ENCODE data around the gene KCNN1.
"Not testable (repeated sequence)": the region's sequence is repeated elsewhere in the genome, so short reads cannot be mapped to it uniquely, and the experiment has no call there.

Gene KCNN1

GRCh38 chr19:17966550-17967256 lies at the start of gene KCNN1:
Gene KCNN1 (plus strand): TSS chr19:17967107. CDS start chr19:17973889, 6,782 bp downstream.
- no peak for DNase-seq (ENCODE audit: low read depth, low spot score)

GRCh38 chr19:17918151-17918550 lies 48.8 kb upstream of the KCNN1 start:
- not testable (repeated sequence) for DNase-seq (ENCODE audit: low read depth, low spot score)

GRCh38 chr19:17919122-17919521 lies 47.8 kb upstream of the KCNN1 start:
- not testable (repeated sequence) for DNase-seq (ENCODE audit: low read depth, low spot score)

GRCh38 chr19:17920527-17920926 lies 46.4 kb upstream of the KCNN1 start:
- no peak for DNase-seq (ENCODE audit: low read depth, low spot score)

- DNase-seq (ENCODE audit: low read depth, low spot score) = no peak
Measured at GRCh38 chr19:17922138-17922537, 44.8 kb upstream of the KCNN1 start.

- DNase-seq (ENCODE audit: low read depth, low spot score) = no peak
Measured at GRCh38 chr19:17926044-17926443, 40.9 kb upstream of the KCNN1 start.

- no peak for DNase-seq (ENCODE audit: low read depth, low spot score)
Measured at GRCh38 chr19:17929056-17929455, 37.9 kb upstream of the KCNN1 start.

GRCh38 chr19:17931532-17932191 lies 35.2 kb upstream of the KCNN1 start:
- no peak for DNase-seq (ENCODE audit: low read depth, low spot score)

- DNase-seq (ENCODE audit: low read depth, low spot score) = no peak
Measured at GRCh38 chr19:17932485-17933338, 34.2 kb upstream of the KCNN1 start, which contains the start of gene CCDC124. Gene CCDC124 (plus strand): TSS chr19:17933015. CDS start chr19:17936421, 3,406 bp downstream.

GRCh38 chr19:17933414-17934129 lies 33.3 kb upstream of the KCNN1 start:
- no peak for DNase-seq (ENCODE audit: low read depth, low spot score)

GRCh38 chr19:17936379-17936778 lies 30.5 kb upstream of the KCNN1 start:
- no peak for DNase-seq (ENCODE audit: low read depth, low spot score)

- DNase-seq (ENCODE audit: low read depth, low spot score) = no peak
Measured at GRCh38 chr19:17937371-17937900, 29.5 kb upstream of the KCNN1 start.

GRCh38 chr19:17938092-17938845 lies 28.6 kb upstream of the KCNN1 start:
- no peak for DNase-seq (ENCODE audit: low read depth, low spot score)

GRCh38 chr19:17942181-17942580 lies 24.7 kb upstream of the KCNN1 start:
- no peak for DNase-seq (ENCODE audit: low read depth, low spot score)

GRCh38 chr19:17942582-17943273 lies 24.2 kb upstream of the KCNN1 start:
- DNase-seq (ENCODE audit: low read depth, low spot score) = no peak

GRCh38 chr19:17943274-17944221 lies 23.4 kb upstream of the KCNN1 start:
- no peak for DNase-seq (ENCODE audit: low read depth, low spot score)

- no peak for DNase-seq (ENCODE audit: low read depth, low spot score)
Measured at GRCh38 chr19:17944301-17944700, 22.6 kb upstream of the KCNN1 start.

- no peak for DNase-seq (ENCODE audit: low read depth, low spot score)
Measured at GRCh38 chr19:17946965-17947784, 19.7 kb upstream of the KCNN1 start.
